HL-60 (cell line): ENCODE measurements around the gene ETV6.

Experiments used
- CTCF ChIP-seq: IDR thresholded peaks from one replicate; pipeline ENCODE4 v1.5.1; 2011; ENCODE audit warnings: low read length, control low read depth, inconsistent platforms; ENCODE audit not compliant: insufficient read depth
- POLR2AphosphoS5 ChIP-seq: IDR thresholded peaks from 2 replicates; pipeline ENCODE4 v1.6.1; 2012; ENCODE audit warnings: low read depth

- TF ChIP-seq POLR2AphosphoS5 (no peak), CTCF (no peak)
Measured at GRCh38 chr12:11793921-11794710, 144.6 kb downstream of the ETV6 start.
